GM18498 (cell line): Measurements from ENCODE around the gene C3orf18.
A peak's percentile ranks its signal among the peaks of the same experiment; 100 is the strongest.

Source experiments
- ATAC-seq: cut with Tn5 transposase; IDR thresholded peaks from one replicate; pipeline ENCODE4 v1.9.1; 2021; ENCODE audit warnings: mild to moderate bottlenecking, moderate library complexity; ENCODE audit not compliant: unreplicated experiment

C3orf18 gene

GRCh38 chr3:50567386-50568167 is at the start of gene C3orf18:
Gene C3orf18 (minus strand): TSS chr3:50567747. CDS start chr3:50565699, 2,048 bp downstream.
- peak; percentile 79 for ATAC-seq

GRCh38 chr3:50616770-50617095 is 49.2 kb upstream of the C3orf18 start:
- ATAC-seq = peak; percentile 71

GRCh38 chr3:50616003-50616769 is 48.6 kb upstream of the C3orf18 start:
- peak; percentile 38 for ATAC-seq

- no peak for ATAC-seq
These were observed 47.6 kb upstream of the C3orf18 start for GRCh38 chr3:50615190-50615589.

GRCh38 chr3:50612970-50613846 is 45.7 kb upstream of the C3orf18 start:
- no peak for ATAC-seq

GRCh38 chr3:50612234-50612882 is 44.8 kb upstream of the C3orf18 start:
- no peak for ATAC-seq

- peak; percentile 78 for ATAC-seq
These were observed 44.1 kb upstream of the C3orf18 start, which contains the start of gene CISH for GRCh38 chr3:50611464-50612233. Gene CISH (minus strand): TSS chr3:50611774. CDS start chr3:50611650, 124 bp downstream.

- no peak for ATAC-seq
These were observed 43.5 kb upstream of the C3orf18 start for GRCh38 chr3:50610992-50611463.

- ATAC-seq = no peak
These were observed 42.8 kb upstream of the C3orf18 start for GRCh38 chr3:50610181-50610971.

- no peak for ATAC-seq
These were observed 42.2 kb upstream of the C3orf18 start for GRCh38 chr3:50609763-50610085.

- ATAC-seq = no peak
These were observed 41.7 kb upstream of the C3orf18 start for GRCh38 chr3:50609071-50609762.

GRCh38 chr3:50608278-50608677 is 40.7 kb upstream of the C3orf18 start:
- ATAC-seq = no peak

- no peak for ATAC-seq
These were observed 39.9 kb upstream of the C3orf18 start for GRCh38 chr3:50607271-50608091.

- ATAC-seq = no peak
These were observed 39.0 kb upstream of the C3orf18 start for GRCh38 chr3:50606596-50606995.

- ATAC-seq = no peak
These were observed 38.4 kb upstream of the C3orf18 start for GRCh38 chr3:50605901-50606326.

- no peak for ATAC-seq
These were observed 37.4 kb upstream of the C3orf18 start for GRCh38 chr3:50604628-50605588.
